AG10803 (cell line): ENCODE measurements around the gene P3H4.
A peak's percentile ranks its signal among the peaks of the same experiment; 100 is the strongest.

Experiments
- DNase-seq: peaks from one replicate; pipeline ENCODE4 v3.0.0; 2010; ENCODE audit warnings: low read depth
- H3K4me3 ChIP-seq: 2 replicates; pipeline ENCODE4 v1.5.1; 2011; ENCODE audit warnings: mild to moderate bottlenecking, low read length, control low read depth
- CTCF ChIP-seq: conservative IDR thresholded peaks from 2 replicates; pipeline ENCODE4 v1.5.1; 2011; ENCODE audit warnings: mild to moderate bottlenecking, low read length, control low read depth, inconsistent platforms

The P3H4 gene

DNA sequence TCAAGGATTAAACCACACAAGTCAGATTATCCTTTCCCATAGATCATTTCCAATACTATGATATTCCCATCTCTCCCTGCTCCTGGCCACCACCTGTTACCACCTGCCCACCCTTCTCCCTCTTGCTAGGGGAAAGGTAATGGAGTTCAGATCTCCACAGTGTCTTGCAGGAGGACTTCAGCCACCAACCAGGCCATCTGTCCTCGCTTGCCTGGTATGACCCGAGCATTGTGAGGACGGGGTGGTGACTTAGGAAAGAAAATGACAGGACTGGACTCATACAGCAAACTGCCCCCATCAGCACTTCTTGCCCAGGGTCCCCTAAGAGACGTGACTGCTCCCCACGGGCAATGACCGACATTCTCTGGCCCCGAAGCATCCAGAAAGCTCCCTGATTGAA is 11.8 kb upstream of the P3H4 start:
- H3K4me3 ChIP-seq, result no peak overlapping the region
- TF ChIP-seq CTCF, result no peak
- DNase-seq, result no peak

- no peak for DNase-seq
- no peak for TF ChIP-seq CTCF
- H3K4me3 ChIP-seq, result no peak overlapping the region
These were observed 11.4 kb upstream of the P3H4 start for GRCh38 chr17:41823141-41823524.

- TF ChIP-seq CTCF, result no peak
- H3K4me3 ChIP-seq, result no peak overlapping the region
- no peak for DNase-seq
These were observed 10.7 kb upstream of the P3H4 start for GRCh38 chr17:41822216-41823140.

DNA sequence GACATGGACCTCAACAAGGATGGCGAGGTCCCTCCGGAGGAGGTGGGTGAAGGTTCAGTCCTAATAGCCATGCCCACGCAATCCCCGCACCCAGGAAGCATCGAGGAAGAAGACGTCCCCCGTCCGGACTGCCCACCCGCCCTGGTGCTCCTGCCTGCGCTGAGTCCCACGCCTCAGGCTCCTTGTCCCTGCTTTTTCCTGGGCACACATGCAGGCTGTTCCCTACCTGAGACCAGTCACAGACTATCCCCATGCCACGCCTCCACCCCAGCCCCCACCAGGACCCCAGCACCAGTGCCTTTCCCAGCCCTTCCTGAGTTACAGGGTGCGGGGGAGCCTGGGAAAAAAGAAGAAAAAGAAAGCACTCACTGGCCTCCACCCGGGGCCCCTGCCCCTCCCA is 10.0 kb upstream of the P3H4 start:
- TF ChIP-seq CTCF, result no peak
- DNase-seq, result no peak
- no peak overlapping the region for H3K4me3 ChIP-seq

DNA sequence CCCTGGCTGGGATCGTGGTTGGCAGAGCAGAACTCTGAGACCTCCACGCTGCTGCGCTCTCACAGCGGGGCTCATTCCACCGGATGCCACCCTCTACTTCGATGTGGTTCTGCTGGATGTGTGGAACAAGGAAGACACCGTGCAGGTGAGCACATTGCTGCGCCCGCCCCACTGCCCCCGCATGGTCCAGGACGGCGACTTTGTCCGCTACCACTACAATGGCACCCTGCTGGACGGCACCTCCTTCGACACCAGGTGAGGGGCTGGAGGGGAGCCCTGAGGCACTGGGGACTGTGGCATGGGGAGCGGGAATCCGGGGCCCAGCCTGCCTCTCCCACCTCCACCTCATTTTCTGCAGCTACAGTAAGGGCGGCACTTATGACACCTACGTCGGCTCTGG is 6.3 kb upstream of the P3H4 start:
- TF ChIP-seq CTCF, result no peak
- no peak for DNase-seq
- no peak overlapping the region for H3K4me3 ChIP-seq

DNA sequence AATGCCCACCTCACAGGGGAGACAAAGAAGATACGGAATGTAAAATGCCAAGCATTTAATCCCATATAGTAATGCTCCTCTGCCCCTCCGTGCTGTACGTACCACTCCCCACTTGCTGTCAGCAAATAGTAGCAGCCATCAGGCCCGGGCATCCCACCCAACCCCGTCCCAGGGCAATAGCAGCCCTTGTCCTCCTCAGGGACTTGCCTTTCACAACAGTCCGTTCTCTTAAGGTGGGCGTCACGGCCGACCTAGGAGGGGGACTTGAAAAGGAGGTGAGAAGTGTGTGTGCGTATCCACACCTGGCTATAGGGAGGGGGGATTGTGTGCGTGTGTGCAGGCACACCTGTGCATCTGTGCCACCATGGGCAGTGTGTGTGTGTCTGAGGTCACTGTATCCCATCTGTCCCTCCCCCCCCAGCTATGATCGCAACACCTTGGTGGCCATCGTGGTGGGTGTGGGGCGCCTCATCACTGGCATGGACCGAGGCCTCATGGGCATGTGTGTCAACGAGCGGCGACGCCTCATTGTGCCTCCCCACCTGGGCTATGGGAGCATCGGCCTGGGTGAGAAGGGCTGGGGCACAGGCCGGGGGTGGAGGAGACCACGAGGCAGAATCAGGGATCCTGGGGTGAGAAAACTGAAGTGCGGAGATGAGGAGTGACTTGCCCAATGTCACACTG is 5.0 kb upstream of the P3H4 start:
- DNase-seq, result no peak
- H3K4me3 ChIP-seq, result no peak overlapping the region
- no peak for TF ChIP-seq CTCF

- peak overlapping the region; percentile 90 for H3K4me3 ChIP-seq
- no peak for TF ChIP-seq CTCF
- no peak for DNase-seq
These were observed 2.4 kb upstream of the P3H4 start for GRCh38 chr17:41814195-41814594.
